HG03025 (cell line): ENCODE data around the gene HTR2B.
"Not testable (repeated sequence)": the region's sequence is repeated elsewhere in the genome, so short reads cannot be mapped to it uniquely, and the experiment has no call there.

Experiments used
- ATAC-seq: cut with Tn5 transposase; IDR thresholded peaks from one replicate; pipeline ENCODE4 v1.9.1; 2021; ENCODE audit warnings: mild to moderate bottlenecking, moderate library complexity; ENCODE audit not compliant: unreplicated experiment, low FRiP score

HTR2B gene

GRCh38 chr2:231124838-231125568 lies at the start of gene HTR2B:
TSS of gene HTR2B (minus strand) at chr2:231125042. CDS start at chr2:231123764, 1,278 bp downstream.
- no peak for ATAC-seq

- no peak for ATAC-seq
These were observed 49.4 kb upstream of the HTR2B start for GRCh38 chr2:231174211-231174651.

- ATAC-seq = no peak
These were observed 47.2 kb upstream of the HTR2B start for GRCh38 chr2:231172025-231172424.

GRCh38 chr2:231170055-231170454 lies 45.2 kb upstream of the HTR2B start:
- no peak for ATAC-seq

GRCh38 chr2:231169488-231169887 lies 44.6 kb upstream of the HTR2B start:
- no peak for ATAC-seq

- no peak for ATAC-seq
These were observed 43.8 kb upstream of the HTR2B start for GRCh38 chr2:231168460-231169139.

GRCh38 chr2:231167745-231168459 lies 43.1 kb upstream of the HTR2B start:
- no peak for ATAC-seq

- ATAC-seq = no peak
These were observed 38.7 kb upstream of the HTR2B start for GRCh38 chr2:231163414-231164095.

- ATAC-seq = no peak
These were observed 38.2 kb upstream of the HTR2B start for GRCh38 chr2:231163011-231163410.

GRCh38 chr2:231161877-231162329 lies 37.1 kb upstream of the HTR2B start:
- no peak for ATAC-seq

GRCh38 chr2:231161252-231161839 lies 36.5 kb upstream of the HTR2B start:
- ATAC-seq = no peak

- no peak for ATAC-seq
These were observed 35.9 kb upstream of the HTR2B start for GRCh38 chr2:231160701-231161100.

- ATAC-seq = no peak
These were observed 34.5 kb upstream of the HTR2B start for GRCh38 chr2:231159306-231159705.

- ATAC-seq = no peak
These were observed 28.1 kb upstream of the HTR2B start for GRCh38 chr2:231152800-231153557.

GRCh38 chr2:231146665-231147064 lies 21.8 kb upstream of the HTR2B start:
- ATAC-seq = no peak

- ATAC-seq = no peak
These were observed 20.1 kb upstream of the HTR2B start for GRCh38 chr2:231144896-231145295.

GRCh38 chr2:231140808-231141207 lies 16.0 kb upstream of the HTR2B start:
- not testable (repeated sequence) for ATAC-seq

GRCh38 chr2:231139796-231140195 lies 15.0 kb upstream of the HTR2B start:
- no peak for ATAC-seq

GRCh38 chr2:231138699-231139098 lies 13.9 kb upstream of the HTR2B start:
- no peak for ATAC-seq
